Choroid plexus epithelial cell (primary cell): ENCODE data around the gene LRRC59.
"Not testable (repeated sequence)": the region's sequence is repeated elsewhere in the genome, so short reads cannot be mapped to it uniquely, and the experiment has no call there.

Source experiments
- DNase-seq: peaks from one replicate; pipeline ENCODE4 v3.0.0-alpha.2; 2010; ENCODE audit warnings: low read depth
- H3K4me3 ChIP-seq: 2 replicates; pipeline ENCODE4 v1.5.1; 2011; ENCODE audit warnings: low read depth, mild to moderate bottlenecking, control low read depth, low read length, moderate library complexity
- TF ChIP-seq, protein P1 (sequence below): conservative IDR thresholded peaks from 2 replicates; pipeline ENCODE4 v1.5.1; 2011; ENCODE audit warnings: low read depth, mild to moderate bottlenecking, control low read depth, inconsistent platforms, low read length, moderate library complexity

Gene LRRC59

GRCh38 chr17:50333291-50334057, 63.8 kb downstream of the LRRC59 start:
- peak; percentile 64 for DNase-seq
- TF ChIP-seq, protein P1, sequence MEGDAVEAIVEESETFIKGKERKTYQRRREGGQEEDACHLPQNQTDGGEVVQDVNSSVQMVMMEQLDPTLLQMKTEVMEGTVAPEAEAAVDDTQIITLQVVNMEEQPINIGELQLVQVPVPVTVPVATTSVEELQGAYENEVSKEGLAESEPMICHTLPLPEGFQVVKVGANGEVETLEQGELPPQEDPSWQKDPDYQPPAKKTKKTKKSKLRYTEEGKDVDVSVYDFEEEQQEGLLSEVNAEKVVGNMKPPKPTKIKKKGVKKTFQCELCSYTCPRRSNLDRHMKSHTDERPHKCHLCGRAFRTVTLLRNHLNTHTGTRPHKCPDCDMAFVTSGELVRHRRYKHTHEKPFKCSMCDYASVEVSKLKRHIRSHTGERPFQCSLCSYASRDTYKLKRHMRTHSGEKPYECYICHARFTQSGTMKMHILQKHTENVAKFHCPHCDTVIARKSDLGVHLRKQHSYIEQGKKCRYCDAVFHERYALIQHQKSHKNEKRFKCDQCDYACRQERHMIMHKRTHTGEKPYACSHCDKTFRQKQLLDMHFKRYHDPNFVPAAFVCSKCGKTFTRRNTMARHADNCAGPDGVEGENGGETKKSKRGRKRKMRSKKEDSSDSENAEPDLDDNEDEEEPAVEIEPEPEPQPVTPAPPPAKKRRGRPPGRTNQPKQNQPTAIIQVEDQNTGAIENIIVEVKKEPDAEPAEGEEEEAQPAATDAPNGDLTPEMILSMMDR, result peak; percentile 49
- H3K4me3 ChIP-seq, result not testable (repeated sequence)

DNA sequence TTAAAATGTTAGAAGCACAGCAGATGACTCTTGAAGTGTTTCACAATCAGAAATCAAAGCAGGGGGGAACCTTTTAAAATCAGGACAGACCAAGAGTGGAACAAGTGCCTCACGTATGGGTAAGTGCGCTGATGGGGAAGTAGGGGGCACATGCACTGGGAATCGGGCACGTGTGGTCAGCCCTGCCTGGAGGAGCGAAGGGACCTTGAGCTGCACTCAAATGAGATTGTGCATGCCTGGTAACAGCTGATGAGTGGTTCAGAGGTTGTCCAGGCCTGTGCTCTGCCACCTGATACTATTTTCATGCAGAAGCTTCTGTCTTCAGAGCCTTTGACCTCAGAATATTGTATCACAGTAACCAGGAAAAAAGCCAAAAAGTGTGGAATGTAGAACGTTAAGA, 65.1 kb downstream of the LRRC59 start:
- DNase-seq, result no peak
- TF ChIP-seq, protein P1, result no peak
- H3K4me3 ChIP-seq, result no peak overlapping the region
